Common myeloid progenitor, CD34-positive (primary cell): ENCODE results near the gene MECP2. TPM values are rescaled to one million over a fixed set of nuclear protein-coding genes. Genes with fewer than 3 reads are reported as not detected.
A peak's percentile ranks its signal among the peaks of the same experiment; 100 is the strongest.
"Not testable (repeated sequence)": the region's sequence is repeated elsewhere in the genome, so short reads cannot be mapped to it uniquely, and the experiment has no call there.

Source experiments
- CTCF ChIA-PET: fragments of 350-600 bp; sonication (Branson Sonifier 250); formaldehyde crosslinking; loops from one replicate; lab custom pipeline; 2021; ENCODE audit warnings: antibody characterized with exemption; lab: Charles Lee
- POLR2A ChIA-PET: fragments of 350-600 bp; sonication (Branson Sonifier 250); formaldehyde crosslinking; loops from one replicate; lab custom pipeline; 2021; ENCODE audit warnings: antibody characterized with exemption; lab: Charles Lee
- DNase-seq, 3 donors: peaks; one replicate each; pipeline versions ENCODE4 v3.0.0 to v3.0.0-alpha.2; 2013
- H3K27ac ChIP-seq, 2 experiments: 1 replicate in 1 of 2; 2 replicates in 1 of 2; pipeline ENCODE4 v1.7.0; 2013; ENCODE audit warnings: inconsistent platforms in 2 of 2, low read length in 2 of 2, mild to moderate bottlenecking in 2 of 2, low read depth in 1 of 2, moderate library complexity in 1 of 2; ENCODE audit not compliant: severe bottlenecking in 2 of 2, insufficient read depth in 1 of 2, poor library complexity in 1 of 2
- H3K27me3 ChIP-seq, 5 experiments: replicated peaks in 2 of 5; 1 replicate in 3 of 5; 2 replicates in 2 of 5; pipeline versions ENCODE4 v1.6.1 to v1.7.0; 2013; ENCODE audit warnings: low read length in 4 of 5, mild to moderate bottlenecking in 2 of 5, moderate library complexity in 2 of 5, inconsistent platforms in 1 of 5; ENCODE audit not compliant: insufficient read depth in 5 of 5, control insufficient read depth in 4 of 5
- H3K36me3 ChIP-seq, 4 experiments: 1 replicate in 2 of 4; 2 replicates in 2 of 4; pipeline versions ENCODE4 v1.6.1 to v1.7.0; 2013; ENCODE audit warnings: low read length in 3 of 4, control low read depth in 1 of 4, mild to moderate bottlenecking in 1 of 4; ENCODE audit not compliant: control insufficient read depth in 4 of 4, insufficient read depth in 4 of 4
- H3K4me1 ChIP-seq, 4 experiments: 1 replicate in 3 of 4; 2 replicates in 1 of 4; pipeline versions ENCODE4 v1.6.1 to v1.7.1; 2013; ENCODE audit warnings: low read length in 3 of 4, mild to moderate bottlenecking in 3 of 4, control low read depth in 1 of 4, inconsistent platforms in 1 of 4, moderate library complexity in 1 of 4; ENCODE audit not compliant: control insufficient read depth in 4 of 4, insufficient read depth in 4 of 4; ENCODE audit errors: control extremely low read depth in 1 of 4
- H3K4me3 ChIP-seq, 7 experiments: 1 replicate in 4 of 7; 2 replicates in 3 of 7; pipeline versions ENCODE4 v1.5.1 to v1.7.0; 2013; ENCODE audit warnings: mild to moderate bottlenecking in 7 of 7, low read length in 6 of 7, moderate library complexity in 6 of 7, inconsistent platforms in 2 of 7, low read depth in 2 of 7, control low read depth in 1 of 7; ENCODE audit not compliant: insufficient read depth in 4 of 7, control insufficient read depth in 1 of 7; ENCODE audit errors: extremely low read depth in 1 of 7
- H3K9me3 ChIP-seq, 5 experiments: 1 replicate in 4 of 5; 2 replicates in 1 of 5; pipeline versions ENCODE4 v1.6.1 to v1.7.1; 2013; ENCODE audit warnings: low read length in 4 of 5, mild to moderate bottlenecking in 2 of 5, inconsistent platforms in 1 of 5, low read depth in 1 of 5, moderate library complexity in 1 of 5; ENCODE audit not compliant: control insufficient read depth in 4 of 5, insufficient read depth in 2 of 5; ENCODE audit errors: control extremely low read depth in 1 of 5
- WGBS: methylation state at CpG from one replicate; pipeline ENCODE4 v1.1.5; 2013; ENCODE audit not compliant: insufficient coverage; 5-methylcytosine and 5-hydroxymethylcytosine counted together
- polyA plus RNA-seq: library from polyadenylated mRNA; unstranded; fragments of 120-200 nt; gene quantifications from one replicate; pipeline ENCODE4 v1.2.1, GENCODE V29; 2013

The MECP2 gene
- polyA plus RNA-seq: 26.5 TPM

DNA sequence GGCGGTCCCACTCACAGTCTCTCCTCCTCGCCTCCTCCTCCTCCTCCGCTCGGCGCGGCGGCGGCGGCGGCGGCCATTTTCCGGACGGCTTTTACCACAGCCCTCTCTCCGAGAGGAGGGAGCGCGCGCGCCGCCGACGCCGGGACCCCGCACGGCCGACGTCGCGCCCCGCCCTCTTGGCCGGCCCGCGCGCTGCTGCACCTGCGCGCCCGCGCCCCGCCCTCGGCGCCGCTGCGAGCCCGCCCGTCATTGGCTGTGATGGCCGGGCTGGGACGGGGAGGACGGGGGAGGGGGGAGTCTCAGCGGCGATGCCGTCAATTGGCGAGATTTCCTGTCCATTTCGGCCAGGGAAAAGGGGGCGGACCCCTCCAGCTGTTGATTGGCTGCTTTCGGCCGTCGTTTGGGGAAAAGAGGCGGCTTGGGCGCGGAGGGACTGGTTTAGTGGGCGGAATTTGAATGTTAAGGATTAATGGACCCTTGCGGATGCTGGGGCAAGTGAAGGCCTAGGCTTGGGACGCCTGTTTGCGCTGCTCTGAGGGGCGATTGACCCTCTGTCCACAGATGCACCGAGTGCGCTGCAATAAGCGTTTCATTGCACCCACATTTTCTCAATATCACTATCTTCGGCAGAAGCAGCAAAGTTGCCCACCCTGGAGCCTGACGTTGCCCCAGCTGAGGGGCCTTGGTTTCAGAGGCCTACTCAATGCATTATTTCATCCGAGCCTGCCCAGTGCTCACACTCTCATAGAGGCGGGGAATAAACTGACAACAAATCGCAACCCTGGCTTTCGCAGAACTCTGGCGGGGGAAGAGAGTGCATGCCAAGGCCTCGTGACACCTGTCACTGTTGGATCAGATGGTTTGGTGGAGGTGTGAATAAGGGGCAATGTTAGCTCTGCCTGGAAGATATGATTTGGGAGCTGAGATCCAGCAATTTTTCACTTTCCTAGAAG, at the start of gene MECP2:
MECP2 (minus strand) TSS at position 129 of the 953 bp plus-strand sequence.
- Histone ChIP-seq H3K4me1 (peaks cover 11 to 34% (median 29%) of the 10 kb centered on the region in 4 experiments), H3K27me3 (peaks cover 0 to 12% (median 0%) of the 10 kb centered on the region in 5 experiments), H3K36me3 (no peaks in the 10 kb centered on the region), H3K27ac (peak within 1 kb of the TSS; percentile 70 to 85), H3K4me3 (peak within 1 kb of the TSS; percentile 40 to 85 (median 71)), H3K9me3 (peaks cover 0 to 4% (median 0%) of the 10 kb centered on the region in 5 experiments)
- 50% methylated on average over 24 of the region's 75 CpGs for WGBS
- POLR2A ChIA-PET: no interaction called here
- CTCF ChIA-PET: interaction anchor here (0.6 to 1.2 kb wide), 3 partner anchors 20 to 41 kb away, joined by 3 read pairs; no protein-coding TSS in a partner anchor
- peak; percentile 86 to 95 (median 95) for DNase-seq

DNA sequence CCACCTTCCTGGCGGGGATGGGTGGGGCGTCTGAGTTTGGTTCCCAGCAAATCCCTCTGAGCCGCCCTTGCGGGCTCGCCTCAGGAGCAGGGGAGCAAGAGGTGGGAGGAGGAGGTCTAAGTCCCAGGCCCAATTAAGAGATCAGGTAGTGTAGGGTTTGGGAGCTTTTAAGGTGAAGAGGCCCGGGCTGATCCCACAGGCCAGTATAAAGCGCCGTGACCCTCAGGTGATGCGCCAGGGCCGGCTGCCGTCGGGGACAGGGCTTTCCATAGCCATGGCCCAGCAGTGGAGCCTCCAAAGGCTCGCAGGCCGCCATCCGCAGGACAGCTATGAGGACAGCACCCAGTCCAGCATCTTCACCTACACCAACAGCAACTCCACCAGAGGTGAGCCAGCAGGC, 46.5 kb upstream of the MECP2 start, which contains the start of gene OPN1LW:
OPN1LW (plus strand) TSS at position 234 of the 400 bp plus-strand sequence; CDS start at position 275, 41 bp downstream.
- WGBS: 99% methylated on average over 6 of the region's 15 CpGs
- not testable (repeated sequence) for H3K4me1 ChIP-seq

DNA sequence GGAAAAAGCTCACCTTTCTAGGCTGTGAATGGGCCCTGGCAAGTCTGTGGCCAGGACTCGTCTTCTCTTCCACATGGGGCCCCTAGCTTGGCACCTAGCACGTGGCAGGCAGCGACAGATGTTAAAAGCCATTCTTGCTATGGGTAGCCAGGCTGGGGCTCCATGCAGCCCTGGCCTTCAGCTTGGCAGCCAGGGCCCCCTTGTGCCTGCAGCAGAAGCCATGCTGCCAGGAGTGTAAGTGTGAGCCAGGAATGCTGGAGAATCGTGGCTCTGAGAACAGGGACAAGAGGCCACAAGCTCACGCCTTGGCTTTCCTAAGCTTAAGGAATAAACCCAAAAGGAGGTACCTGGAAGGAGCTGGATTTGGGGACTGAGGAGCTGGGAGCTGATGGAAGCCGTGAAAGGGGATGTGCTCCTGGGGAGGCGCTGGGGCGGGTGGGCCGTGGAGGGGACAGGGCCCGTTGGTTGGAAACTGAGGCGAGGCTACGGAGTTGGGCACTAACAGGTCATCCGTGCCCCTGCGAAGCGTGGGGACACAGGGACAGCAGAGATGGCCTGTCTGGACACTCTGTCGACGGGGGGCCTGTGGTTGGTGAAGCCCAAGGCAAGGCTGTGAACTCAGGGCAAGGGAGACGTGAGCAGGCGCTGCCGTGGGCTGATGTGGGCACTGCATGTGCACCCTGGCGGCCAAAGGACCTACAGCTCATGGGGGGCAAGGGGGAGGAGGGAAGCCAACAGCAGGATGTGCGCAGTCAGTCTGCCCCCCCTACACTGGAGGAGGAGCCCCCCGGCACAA, 45.6 kb upstream of the MECP2 start:
- no peaks in the 10 kb centered on the region for H3K36me3 ChIP-seq
- WGBS: 91% methylated on average over 21 of the region's 23 CpGs
- ChIA-PET CTCF (no interaction called here), POLR2A (no interaction called here)
- H3K4me3 ChIP-seq: no peak overlapping the region
- H3K27me3 ChIP-seq: peaks cover 0 to 6% (median 0%) of the 10 kb centered on the region in 5 experiments
- H3K9me3 ChIP-seq: no peaks in the 10 kb centered on the region
- H3K27ac ChIP-seq: no peak overlapping the region
- no peaks in the 10 kb centered on the region for H3K4me1 ChIP-seq
- DNase-seq: no peak

More for the DNA sequence above, 46.5 kb upstream of the MECP2 start, which contains the start of gene OPN1LW:
- H3K27me3 ChIP-seq, H3K27ac ChIP-seq, DNase-seq, POLR2A ChIA-PET, H3K4me3 ChIP-seq, H3K9me3 ChIP-seq, H3K36me3 ChIP-seq, CTCF ChIA-PET: not testable (repeated sequence)

DNA sequence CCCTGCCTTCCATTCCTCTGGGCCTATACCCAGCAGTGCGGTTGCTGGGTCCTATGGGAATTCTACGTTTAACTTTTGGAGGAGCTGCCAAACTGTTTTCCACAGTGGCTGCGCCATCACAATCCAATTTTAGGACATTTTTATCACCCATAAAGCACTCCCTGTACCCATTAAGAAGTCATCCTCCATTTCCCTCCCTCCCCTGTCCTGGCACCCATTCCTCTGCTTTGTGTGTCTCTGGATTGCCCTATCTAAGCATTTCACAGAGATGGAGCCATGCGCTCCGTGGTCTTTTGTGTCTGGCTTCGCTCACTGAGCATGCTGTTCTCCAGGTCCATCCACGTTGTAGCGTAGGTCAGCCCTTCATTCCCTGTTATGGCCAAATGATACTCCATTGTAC, 44.9 kb upstream of the MECP2 start:
- Histone ChIP-seq H3K4me3 (no peak overlapping the region), H3K27me3 (peaks cover 0 to 6% (median 0%) of the 10 kb centered on the region in 5 experiments), H3K9me3 (no peaks in the 10 kb centered on the region), H3K4me1 (peaks cover 0 to 3% (median under 1%) of the 10 kb centered on the region in 4 experiments), H3K27ac (no peak overlapping the region), H3K36me3 (no peaks in the 10 kb centered on the region)
- no peak for DNase-seq
- ChIA-PET POLR2A (no interaction called here), CTCF (no interaction called here)
- 88% methylated on average over 8 of the region's 8 CpGs for WGBS

DNA sequence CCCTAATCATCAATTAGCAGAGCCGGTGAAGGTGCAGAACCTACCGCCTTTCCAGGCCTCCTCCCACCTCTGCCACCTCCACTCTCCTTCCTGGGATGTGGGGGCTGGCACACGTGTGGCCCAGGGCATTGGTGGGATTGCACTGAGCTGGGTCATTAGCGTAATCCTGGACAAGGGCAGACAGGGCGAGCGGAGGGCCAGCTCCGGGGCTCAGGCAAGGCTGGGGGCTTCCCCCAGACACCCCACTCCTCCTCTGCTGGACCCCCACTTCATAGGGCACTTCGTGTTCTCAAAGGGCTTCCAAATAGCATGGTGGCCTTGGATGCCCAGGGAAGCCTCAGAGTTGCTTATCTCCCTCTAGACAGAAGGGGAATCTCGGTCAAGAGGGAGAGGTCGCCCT, 43.2 kb upstream of the MECP2 start:
- H3K9me3 ChIP-seq: no peaks in the 10 kb centered on the region
- ChIA-PET POLR2A (no interaction called here), CTCF (no interaction called here)
- WGBS: 86% methylated on average over 9 of the region's 10 CpGs
- no peak for DNase-seq
- H3K4me3 ChIP-seq: no peak overlapping the region
- peaks cover 0 to 11% (median 3%) of the 10 kb centered on the region in 4 experiments for H3K4me1 ChIP-seq
- peaks cover 0 to 11% (median 0%) of the 10 kb centered on the region in 5 experiments for H3K27me3 ChIP-seq
- H3K27ac ChIP-seq: no peak overlapping the region
- H3K36me3 ChIP-seq: no peaks in the 10 kb centered on the region

DNA sequence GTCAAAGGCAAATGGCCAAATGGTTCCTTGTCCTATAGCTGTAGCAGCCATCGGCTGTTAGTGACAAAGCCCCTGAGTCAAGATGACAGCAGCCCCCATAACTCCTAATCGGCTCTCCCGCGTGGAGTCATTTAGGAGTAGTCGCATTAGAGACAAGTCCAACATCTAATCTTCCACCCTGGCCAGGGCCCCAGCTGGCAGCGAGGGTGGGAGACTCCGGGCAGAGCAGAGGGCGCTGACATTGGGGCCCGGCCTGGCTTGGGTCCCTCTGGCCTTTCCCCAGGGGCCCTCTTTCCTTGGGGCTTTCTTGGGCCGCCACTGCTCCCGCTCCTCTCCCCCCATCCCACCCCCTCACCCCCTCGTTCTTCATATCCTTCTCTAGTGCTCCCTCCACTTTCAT, 42.7 kb upstream of the MECP2 start:
- no peaks in the 10 kb centered on the region for H3K9me3 ChIP-seq
- ChIA-PET POLR2A (no interaction called here), CTCF (interaction anchor here (1.1 kb wide), 1 partner anchor 41 kb away, joined by 3 read pairs; no protein-coding TSS in a partner anchor)
- no peaks in the 10 kb centered on the region for H3K36me3 ChIP-seq
- WGBS: 97% methylated on average over 11 of the region's 12 CpGs
- peaks cover 0 to 11% (median 0%) of the 10 kb centered on the region in 5 experiments for H3K27me3 ChIP-seq
- H3K27ac ChIP-seq: no peak overlapping the region
- peaks cover 0 to 11% (median 3%) of the 10 kb centered on the region in 4 experiments for H3K4me1 ChIP-seq
- H3K4me3 ChIP-seq: no peak overlapping the region
- no peak for DNase-seq
